GM12801 (cell line): ENCODE results near the gene MACROD1.

Source experiments
- CTCF ChIP-seq: IDR thresholded peaks from one replicate; pipeline ENCODE4 v1.5.1; 2011; ENCODE audit warnings: control low read depth; ENCODE audit not compliant: insufficient read length; ENCODE audit errors: extremely low read depth

Gene MACROD1

GRCh38 chr11:64089027-64089360 lies 76.9 kb downstream of the MACROD1 start:
- no peak for TF ChIP-seq CTCF

GRCh38 chr11:64088162-64089026 lies 77.5 kb downstream of the MACROD1 start:
- no peak for TF ChIP-seq CTCF

GRCh38 chr11:64086258-64087123 lies 79.4 kb downstream of the MACROD1 start:
- no peak for TF ChIP-seq CTCF

- TF ChIP-seq CTCF: no peak
Observed at GRCh38 chr11:64085906-64086257, 80.0 kb downstream of the MACROD1 start.

GRCh38 chr11:64084951-64085710 lies 80.8 kb downstream of the MACROD1 start:
- TF ChIP-seq CTCF: no peak

- TF ChIP-seq CTCF: no peak
Observed at GRCh38 chr11:64084146-64084950, 81.6 kb downstream of the MACROD1 start.
